Right lobe of liver (tissue), 6 donors: ENCODE results near the gene PPP1R37. TPM values are rescaled to one million over a fixed set of nuclear protein-coding genes. Genes with fewer than 3 reads are reported as not detected.

Experiments
- ATAC-seq, 4 donors: fragments of 200-7000 bp; cut with Tn5 transposase; one replicate each; pipeline ENCODE4 v1.9.1; 2020; ENCODE audit warnings: mild to moderate bottlenecking in 4 of 4, moderate library complexity in 4 of 4
- DNase-seq, 3 donors: peaks; one replicate each; pipeline ENCODE4 v3.0.0-alpha.2; 2020
- H3K27ac ChIP-seq, 3 donors: fragments of 200-600 bp; one replicate each; pipeline ENCODE4 v1.8.0; 2022
- H3K27me3 ChIP-seq, 2 donors: fragments of 200-600 bp; one replicate each; pipeline ENCODE4 v1.8.0; 2022
- H3K36me3 ChIP-seq, 4 donors: fragments of 200-600 bp; sonication (generic) in 1 of 4; one replicate each; pipeline versions ENCODE4 v1.5.1 to v1.8.0; 2017 to 2022; ENCODE audit warnings: control low read depth in 1 of 4
- H3K4me1 ChIP-seq, 4 donors: fragments of 200-600 bp; sonication (generic) in 1 of 4; one replicate each; pipeline versions ENCODE4 v1.5.1 to v1.8.0; 2017 to 2022; ENCODE audit warnings: control low read depth in 1 of 4
- H3K4me3 ChIP-seq, 3 donors: fragments of 200-600 bp; one replicate each; pipeline ENCODE4 v1.8.0; 2022
- H3K9me3 ChIP-seq, 4 donors: fragments of 200-600 bp; sonication (generic) in 1 of 4; one replicate each; pipeline versions ENCODE4 v1.5.1 to v1.8.0; 2017 to 2022; ENCODE audit warnings: control low read depth in 1 of 4
- POLR2A ChIP-seq: fragments of 450-650 bp; IDR thresholded peaks from one replicate; pipeline ENCODE4 v1.6.1; 2017; ENCODE audit warnings: antibody characterized with exemption, mild to moderate bottlenecking
- WGBS: methylation state at CpG from one replicate; pipeline ENCODE4 v1.1.6; 2018; ENCODE audit warnings: low coverage, low lambda C conversion rate; ENCODE audit not compliant: insufficient coverage; ENCODE audit errors: missing lambda C conversion rate; 5-methylcytosine and 5-hydroxymethylcytosine counted together
- intact Hi-C, 2 donors: fragments of 100-400 bp; cut with DNase I; formaldehyde crosslinking; loops; one replicate each; pipeline versions ENCODE4 v1.11.2 to v1.14.1; 2022
- total RNA-seq, 6 experiments: library from RNA; depleted of rRNA in 2 of 6; stranded (reverse); fragments of >200 nt in 2 of 6; fragmentation: NEBNext Ultra II Directional in 3 of 6; extraction: Animal tissue kit (Norgen Biotek cat#: 25700) in 3 of 6; gene quantifications; one replicate each; pipeline versions ENCODE4 v1.1.0 to v1.2.4, GENCODE V29; 2016 to 2023
- TF ChIP-seq, protein P1 (sequence below), 4 donors: fragments of 200-600 bp in 3 of 4; fragments of 450-650 bp in 1 of 4; IDR thresholded peaks; one replicate each; pipeline versions ENCODE4 v1.5.1 to v1.8.0; 2016 to 2022; ENCODE audit warnings: antibody characterized with exemption in 4 of 4, mild to moderate bottlenecking in 2 of 4
- donor health status: DM: no; HTN: yes; CAD: no.
- donor health status: DM: no; HTN: no; CAD: no.
- donor health status: DM: no; HTN: no; CAD: no.
- donor health status: DM: no; HTN: yes; CAD: no.
- donor health status: DM: no; HTN: yes; CAD: no.

Gene PPP1R37
- total RNA-seq, 6 experiments from 2014 or later = 10.1 to 14.3 (median 11.0) TPM

DNA sequence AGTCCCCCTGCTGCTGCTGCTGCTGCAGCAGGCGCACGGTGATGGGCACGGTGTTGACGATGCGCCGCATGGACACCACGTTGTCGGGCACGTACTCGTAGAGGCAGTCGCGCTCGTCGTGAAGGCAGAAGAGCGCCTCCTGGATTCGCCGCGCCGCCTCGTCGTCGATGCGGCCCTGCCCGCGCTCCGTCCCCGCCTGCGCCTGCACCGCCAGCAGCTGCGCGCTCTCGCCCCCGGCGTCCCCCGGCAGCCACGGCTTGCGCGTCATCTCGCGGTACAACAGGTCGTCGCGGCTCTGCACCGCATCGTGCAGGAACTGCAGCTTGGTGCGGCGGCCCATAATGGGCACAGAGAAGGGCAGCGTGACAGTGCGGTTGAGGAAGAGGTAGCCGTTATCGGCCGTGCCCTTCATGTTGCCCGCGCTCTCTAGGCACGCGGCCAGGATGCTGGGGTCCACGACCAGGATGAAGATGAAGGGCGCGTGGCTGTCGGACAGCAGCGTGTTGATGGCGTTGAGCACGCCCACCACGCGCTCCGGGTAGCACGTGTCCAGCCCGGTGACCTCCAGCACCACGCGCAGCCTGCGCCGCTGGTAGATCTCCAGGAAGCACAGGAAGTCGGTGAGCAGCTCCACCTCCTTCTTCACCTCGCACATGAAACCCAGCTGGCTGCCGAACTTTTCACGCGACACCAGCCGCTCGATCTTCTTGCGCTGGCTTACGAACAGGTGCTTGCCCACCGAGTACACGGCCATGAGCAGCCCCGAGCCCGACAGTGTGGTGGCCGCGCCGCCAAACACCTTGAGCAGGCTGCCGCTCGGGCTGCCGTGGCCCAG lies 59.7 kb downstream of the PPP1R37 start:
- H3K36me3 ChIP-seq = no peaks in the 10 kb centered on the region
- peaks cover 0 to 20% (median 8%) of the 10 kb centered on the region in 4 donors for H3K4me1 ChIP-seq
- DNase-seq (peak in 1 of 3 donors; percentile 47), ATAC-seq (peak; percentile 13 to 55 (median 46))
- TF ChIP-seq, protein P1, sequence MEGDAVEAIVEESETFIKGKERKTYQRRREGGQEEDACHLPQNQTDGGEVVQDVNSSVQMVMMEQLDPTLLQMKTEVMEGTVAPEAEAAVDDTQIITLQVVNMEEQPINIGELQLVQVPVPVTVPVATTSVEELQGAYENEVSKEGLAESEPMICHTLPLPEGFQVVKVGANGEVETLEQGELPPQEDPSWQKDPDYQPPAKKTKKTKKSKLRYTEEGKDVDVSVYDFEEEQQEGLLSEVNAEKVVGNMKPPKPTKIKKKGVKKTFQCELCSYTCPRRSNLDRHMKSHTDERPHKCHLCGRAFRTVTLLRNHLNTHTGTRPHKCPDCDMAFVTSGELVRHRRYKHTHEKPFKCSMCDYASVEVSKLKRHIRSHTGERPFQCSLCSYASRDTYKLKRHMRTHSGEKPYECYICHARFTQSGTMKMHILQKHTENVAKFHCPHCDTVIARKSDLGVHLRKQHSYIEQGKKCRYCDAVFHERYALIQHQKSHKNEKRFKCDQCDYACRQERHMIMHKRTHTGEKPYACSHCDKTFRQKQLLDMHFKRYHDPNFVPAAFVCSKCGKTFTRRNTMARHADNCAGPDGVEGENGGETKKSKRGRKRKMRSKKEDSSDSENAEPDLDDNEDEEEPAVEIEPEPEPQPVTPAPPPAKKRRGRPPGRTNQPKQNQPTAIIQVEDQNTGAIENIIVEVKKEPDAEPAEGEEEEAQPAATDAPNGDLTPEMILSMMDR (IDR thresholded peaks at IDR 0.05) = no peak
- no peak for TF ChIP-seq POLR2A
- intact Hi-C loops = loop anchor here in 1 of 2 donors (10.0 kb wide), 1 partner anchor 192 kb away; the partner anchor contains the start of gene KLC3
- 7% methylated on average over 9 of the region's 91 CpGs for WGBS
- H3K9me3 ChIP-seq = no peaks in the 10 kb centered on the region
- no peak overlapping the region for H3K27ac ChIP-seq
- peaks cover 0 to 24% of the 10 kb centered on the region in 2 donors for H3K27me3 ChIP-seq
- H3K4me3 ChIP-seq = peak overlapping the region in 1 of 3 donors; percentile 24

DNA sequence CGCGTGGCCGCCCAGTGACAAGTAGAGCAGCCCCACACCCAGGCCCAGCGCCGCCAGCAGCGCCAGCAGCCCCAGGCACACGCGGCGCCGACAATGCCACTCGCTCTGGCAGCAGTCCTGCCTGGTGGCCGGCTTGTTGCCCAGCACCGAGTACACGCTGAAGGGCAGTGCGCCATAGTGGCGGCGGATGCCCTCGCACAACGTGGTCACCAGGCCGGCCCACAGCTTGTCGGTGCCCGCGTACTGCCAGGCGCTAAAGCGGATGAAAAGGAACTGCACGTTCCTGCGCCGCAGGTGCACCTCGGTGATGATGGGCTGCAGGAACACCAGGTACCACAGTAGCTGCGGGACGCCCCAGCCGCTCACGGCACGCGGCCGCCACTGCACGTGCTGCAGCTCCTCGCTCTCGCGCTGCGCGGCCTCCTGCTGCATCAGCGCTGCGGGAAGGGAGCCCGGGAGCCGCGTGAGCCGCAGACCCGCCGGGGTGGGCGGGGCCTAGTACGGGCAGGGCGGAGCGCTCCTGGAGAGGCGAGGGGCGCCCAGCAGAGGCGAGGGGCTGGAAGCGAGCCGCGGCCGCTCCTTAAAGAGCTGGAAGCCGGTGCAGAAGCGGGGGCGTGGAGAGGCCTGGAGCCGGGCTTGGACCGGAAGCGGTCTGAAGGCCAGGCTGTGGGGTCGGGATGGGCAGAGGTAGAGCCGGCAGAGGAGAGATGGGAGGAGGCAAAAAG lies 60.5 kb downstream of the PPP1R37 start:
- TF ChIP-seq, protein P1 (IDR thresholded peaks at IDR 0.05) = no peak
- no peak for TF ChIP-seq POLR2A
- no peaks in the 10 kb centered on the region for H3K36me3 ChIP-seq
- intact Hi-C loops = loop anchor here in 1 of 2 donors (10.0 kb wide), 1 partner anchor 191 kb away; the partner anchor contains the start of gene KLC3
- peaks cover 0 to 24% of the 10 kb centered on the region in 2 donors for H3K27me3 ChIP-seq
- H3K9me3 ChIP-seq = no peaks in the 10 kb centered on the region
- H3K4me1 ChIP-seq = peaks cover 0 to 20% (median 8%) of the 10 kb centered on the region in 4 donors
- peak; percentile 18 to 42 (median 32) for ATAC-seq
- peak in 1 of 3 donors; percentile 49 for DNase-seq
- H3K4me3 ChIP-seq = peak overlapping the region in 1 of 3 donors; percentile 24
- H3K27ac ChIP-seq = no peak overlapping the region
- WGBS = 1% methylated on average over 14 of the region's 69 CpGs

DNA sequence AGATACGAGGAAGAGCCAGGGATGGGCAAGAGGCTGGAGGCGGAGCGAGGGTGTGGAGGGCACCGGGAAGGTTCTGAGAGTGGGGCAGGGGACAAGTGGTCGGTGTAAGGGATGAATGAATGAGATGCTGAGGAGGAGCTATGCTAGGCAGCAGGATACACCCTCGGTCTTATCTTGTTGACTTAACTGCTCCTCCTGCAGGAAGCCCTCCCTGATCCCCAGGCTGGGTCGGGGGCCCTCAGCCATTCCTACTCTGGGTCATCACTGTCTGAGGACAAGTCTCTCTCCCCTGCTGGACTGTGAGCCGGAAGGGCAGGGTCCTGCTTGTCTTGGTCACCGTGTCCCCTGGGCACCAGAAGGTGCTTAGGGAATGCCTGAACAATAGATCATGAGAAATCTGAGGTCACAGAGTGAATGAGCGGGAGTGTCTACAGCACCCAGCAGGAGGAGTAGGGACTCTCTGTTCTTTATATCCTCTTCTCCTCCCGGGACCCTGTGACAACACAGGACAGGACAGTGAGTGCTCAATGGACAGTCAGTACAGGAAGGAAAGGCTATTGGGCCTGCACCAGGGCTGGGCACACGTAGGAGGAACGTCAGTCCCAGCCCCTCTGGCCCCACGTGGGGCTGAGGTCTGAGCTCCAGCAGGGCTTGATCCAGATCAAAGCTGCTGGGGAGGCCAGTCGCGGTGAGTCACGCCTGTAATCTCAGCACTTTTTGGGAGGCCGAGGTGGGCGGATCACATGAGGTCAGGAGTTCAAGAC lies 61.3 kb downstream of the PPP1R37 start:
- peak; percentile 9 to 66 (median 37) for ATAC-seq
- Histone ChIP-seq H3K27ac (no peak overlapping the region), H3K27me3 (peaks cover 0 to 24% of the 10 kb centered on the region in 2 donors)

More for the DNA sequence above, 61.3 kb downstream of the PPP1R37 start:
- no peak for DNase-seq
- Histone ChIP-seq H3K36me3 (no peaks in the 10 kb centered on the region), H3K4me1 (peaks cover 0 to 20% (median 8%) of the 10 kb centered on the region in 4 donors), H3K9me3 (no peaks in the 10 kb centered on the region), H3K4me3 (no peak overlapping the region)
- intact Hi-C loops = loop anchor here in 1 of 2 donors (10.0 kb wide), 1 partner anchor 191 kb away; the partner anchor contains the start of gene KLC3
- 21% methylated on average over 14 of the region's 19 CpGs for WGBS
- TF ChIP-seq, protein P1 (IDR thresholded peaks at IDR 0.05) = no peak
- no peak for TF ChIP-seq POLR2A
